Left ventricle myocardium inferior (tissue), 1 donor: Measurements from ENCODE around the gene FFAR2. TPM values are rescaled to one million over a fixed set of nuclear protein-coding genes. Genes with fewer than 3 reads are reported as not detected.
A peak's percentile ranks its signal among the peaks of the same experiment; 100 is the strongest.
"Not testable (repeated sequence)": the region's sequence is repeated elsewhere in the genome, so short reads cannot be mapped to it uniquely, and the experiment has no call there.

Source experiments
- DNase-seq: peaks from one replicate; pipeline ENCODE4 v3.0.0-alpha.2; 2020
- H3K27ac ChIP-seq: fragments of 200-600 bp; replicated peaks from 2 replicates; pipeline ENCODE4 v1.8.0; 2021
- H3K27me3 ChIP-seq: fragments of 200-600 bp; 2 replicates; pipeline ENCODE4 v1.8.0; 2021; ENCODE audit warnings: low read depth
- H3K36me3 ChIP-seq: fragments of 200-600 bp; 2 replicates; pipeline ENCODE4 v1.8.0; 2021
- H3K4me1 ChIP-seq: fragments of 200-600 bp; 2 replicates; pipeline ENCODE4 v1.8.0; 2021
- H3K4me3 ChIP-seq: fragments of 200-600 bp; 2 replicates; pipeline ENCODE4 v1.8.0; 2021; ENCODE audit warnings: mild to moderate bottlenecking, moderate library complexity
- H3K9me3 ChIP-seq: fragments of 200-600 bp; replicated peaks from 2 replicates; pipeline ENCODE4 v1.8.0; 2021
- CTCF ChIP-seq: fragments of 200-600 bp; IDR thresholded peaks from 2 replicates; pipeline ENCODE4 v1.8.0; 2021; ENCODE audit warnings: antibody characterized with exemption, mild to moderate bottlenecking, borderline replicate concordance
- intact Hi-C: fragments of 100-400 bp; cut with micrococcal nuclease; formaldehyde crosslinking; loops from one replicate; pipeline ENCODE4 v1.11.0; 2022
- total RNA-seq: library from RNA; stranded (reverse); fragmentation: NEBNext Ultra II Directional; extraction: Animal tissue kit (Norgen Biotek cat#: 25700); gene quantifications from one replicate; pipeline ENCODE4 v1.2.1, GENCODE V29; 2021
- donor health status: DM: no; HTN: yes; CAD: no; lungs with severe emphysema.

The FFAR2 gene
- total RNA-seq, 1 donor from 2014 or later: 0.27 TPM

GRCh38 chr19:35466259-35466658 is 18.2 kb downstream of the FFAR2 start:
- no peaks in the 10 kb centered on the region for H3K9me3 ChIP-seq
- intact Hi-C loops: loop anchor here (10.0 kb wide), 1 partner anchor 111 kb away; the partner anchor contains the start of gene FFAR3
- H3K4me3 ChIP-seq: no peak overlapping the region
- H3K4me1 ChIP-seq: peaks cover 17% of the 10 kb centered on the region
- no peaks in the 10 kb centered on the region for H3K36me3 ChIP-seq
- no peak for TF ChIP-seq CTCF
- H3K27ac ChIP-seq: no peak overlapping the region
- H3K27me3 ChIP-seq: no peaks in the 10 kb centered on the region
- no peak for DNase-seq

- Histone ChIP-seq H3K27me3 (no peaks in the 10 kb centered on the region), H3K4me1 (no peaks in the 10 kb centered on the region), H3K27ac (no peak overlapping the region), H3K36me3 (no peaks in the 10 kb centered on the region), H3K4me3 (no peak overlapping the region), H3K9me3 (no peaks in the 10 kb centered on the region)
- intact Hi-C loops: loop anchor here (10.0 kb wide), 1 partner anchor 114 kb away; the partner anchor contains the start of gene FFAR3
- TF ChIP-seq CTCF: peak; percentile 78
- DNase-seq: peak; percentile 39
These were observed 20.6 kb downstream of the FFAR2 start for GRCh38 chr19:35468637-35469036.

GRCh38 chr19:35470128-35470527 is 22.1 kb downstream of the FFAR2 start:
- no peak for DNase-seq
- no peaks in the 10 kb centered on the region for H3K9me3 ChIP-seq
- no peak overlapping the region for H3K4me3 ChIP-seq
- no peaks in the 10 kb centered on the region for H3K36me3 ChIP-seq
- no peak for TF ChIP-seq CTCF
- H3K27ac ChIP-seq: no peak overlapping the region
- H3K27me3 ChIP-seq: no peaks in the 10 kb centered on the region
- no peaks in the 10 kb centered on the region for H3K4me1 ChIP-seq
- intact Hi-C loops: no loop called here

GRCh38 chr19:35471075-35471474 is 23.0 kb downstream of the FFAR2 start:
- H3K27me3 ChIP-seq, H3K4me1 ChIP-seq, H3K36me3 ChIP-seq, H3K27ac ChIP-seq, DNase-seq, intact Hi-C loops, H3K4me3 ChIP-seq, H3K9me3 ChIP-seq: not testable (repeated sequence)

- Histone ChIP-seq H3K27ac (no peak overlapping the region), H3K9me3 (no peaks in the 10 kb centered on the region), H3K4me1 (no peaks in the 10 kb centered on the region), H3K4me3 (no peak overlapping the region), H3K27me3 (peaks cover 5% of the 10 kb centered on the region), H3K36me3 (no peaks in the 10 kb centered on the region)
- intact Hi-C loops: no loop called here
- TF ChIP-seq CTCF: no peak
- DNase-seq: no peak
These were observed 23.9 kb downstream of the FFAR2 start for GRCh38 chr19:35471946-35472345.

- no peaks in the 10 kb centered on the region for H3K4me1 ChIP-seq
- no peaks in the 10 kb centered on the region for H3K36me3 ChIP-seq
- intact Hi-C loops: no loop called here
These were observed 26.0 kb downstream of the FFAR2 start for GRCh38 chr19:35474104-35474503.

GRCh38 chr19:35474594-35474993 is 26.5 kb downstream of the FFAR2 start:
- intact Hi-C loops, H3K4me1 ChIP-seq, H3K36me3 ChIP-seq, H3K9me3 ChIP-seq, H3K4me3 ChIP-seq, H3K27ac ChIP-seq, DNase-seq, H3K27me3 ChIP-seq: not testable (repeated sequence)

More at GRCh38 chr19:35474104-35474503, 26.0 kb downstream of the FFAR2 start:
- no peaks in the 10 kb centered on the region for H3K9me3 ChIP-seq
- no peak for TF ChIP-seq CTCF
- H3K27me3 ChIP-seq: peaks cover 5% of the 10 kb centered on the region
- H3K27ac ChIP-seq: no peak overlapping the region
- no peak overlapping the region for H3K4me3 ChIP-seq
- no peak for DNase-seq
